WTC11 (cell line): ENCODE data around the gene NRXN3. TPM values are rescaled to one million over a fixed set of nuclear protein-coding genes. Genes with fewer than 3 reads are reported as not detected.

Experiments used
- ATAC-seq: fragments of 200-7000 bp; cut with Tn5 transposase; 2 replicates; pipeline ENCODE4 v1.10.0; 2021; ENCODE audit warnings: mild to moderate bottlenecking, moderate library complexity
- CTCF ChIA-PET: fragments of 300-600 bp; sonication (Branson Sonifier 250); formaldehyde crosslinking; loops from one replicate; lab custom pipeline; 2021; ENCODE audit warnings: antibody characterized with exemption; lab: Charles Lee
- POLR2A ChIA-PET: fragments of 350-600 bp; sonication (Branson Sonifier 250); formaldehyde crosslinking; loops from one replicate; lab custom pipeline; 2021; ENCODE audit warnings: antibody characterized with exemption; lab: Charles Lee
- DNase-seq: peaks from one replicate; pipeline ENCODE4 v3.0.0; 2021; ENCODE audit warnings: low spot score
- H3K27ac Mint-ChIP-seq: 2 replicates; pipeline ENCODE4 v1.8.0; 2021; ENCODE audit warnings: mixed read lengths
- H3K27me3 Mint-ChIP-seq: 2 replicates; pipeline ENCODE4 v1.8.0; 2021; ENCODE audit warnings: low read depth, mild to moderate bottlenecking, moderate library complexity, mixed read lengths
- H3K36me3 Mint-ChIP-seq: 2 replicates; pipeline ENCODE4 v1.8.0; 2021; ENCODE audit warnings: mixed read lengths
- H3K4me1 Mint-ChIP-seq: 2 replicates; pipeline ENCODE4 v1.8.0; 2022; ENCODE audit warnings: mixed read lengths
- H3K4me3 Mint-ChIP-seq: 2 replicates; pipeline ENCODE4 v1.8.0; 2021; ENCODE audit warnings: mild to moderate bottlenecking, moderate library complexity, mixed read lengths
- H3K9me3 Mint-ChIP-seq: 2 replicates; pipeline ENCODE4 v1.8.0; 2021; ENCODE audit warnings: mixed read lengths
- ARID4B ChIP-seq: sonication (generic); formaldehyde crosslinking; IDR thresholded peaks from 2 replicates; pipeline ENCODE4 v1.8.0; 2023; ENCODE audit warnings: missing genetic modification reagents, mild to moderate bottlenecking, borderline replicate concordance
- ATF2 ChIP-seq: sonication (generic); formaldehyde crosslinking; IDR thresholded peaks from 2 replicates; pipeline ENCODE4 v1.8.1; 2022; ENCODE audit warnings: low read depth, missing genetic modification reagents, borderline replicate concordance
- ATF3 ChIP-seq: sonication (generic); formaldehyde crosslinking; conservative IDR thresholded peaks from 2 replicates; pipeline ENCODE4 v1.8.1; 2022; ENCODE audit warnings: mild to moderate bottlenecking, missing genetic modification reagents
- E2F1 ChIP-seq: sonication (generic); formaldehyde crosslinking; IDR thresholded peaks from 2 replicates; pipeline ENCODE4 v1.8.0; 2022; ENCODE audit warnings: mild to moderate bottlenecking, missing genetic modification reagents
- E2F4 ChIP-seq: sonication (generic); formaldehyde crosslinking; IDR thresholded peaks from 2 replicates; pipeline ENCODE4 v1.8.1; 2022; ENCODE audit warnings: low read depth, mild to moderate bottlenecking, moderate library complexity, missing genetic modification reagents, borderline replicate concordance
- ELF4 ChIP-seq: sonication (generic); formaldehyde crosslinking; IDR thresholded peaks from 2 replicates; pipeline ENCODE4 v1.8.1; 2022; ENCODE audit warnings: low read depth, mild to moderate bottlenecking, moderate library complexity, missing genetic modification reagents
- ESRRA ChIP-seq: sonication (generic); formaldehyde crosslinking; IDR thresholded peaks from 2 replicates; pipeline ENCODE4 v1.8.1; 2022; ENCODE audit warnings: mild to moderate bottlenecking, missing genetic modification reagents, borderline replicate concordance
- GRHL2 ChIP-seq: fragments of 250-450 bp; sonication (Bioruptor Pico); IDR thresholded peaks from 2 replicates; pipeline ENCODE4 v1.8.0; 2022; ENCODE audit warnings: mild to moderate bottlenecking, moderate library complexity; ENCODE audit not compliant: insufficient replicate concordance, severe bottlenecking
- HMGXB4 ChIP-seq: sonication (generic); formaldehyde crosslinking; IDR thresholded peaks from 2 replicates; pipeline ENCODE4 v1.8.1; 2023; ENCODE audit warnings: mild to moderate bottlenecking, moderate library complexity, missing genetic modification reagents
- JAZF1 ChIP-seq: fragments of 250-450 bp; sonication (Bioruptor Pico); IDR thresholded peaks from 2 replicates; pipeline ENCODE4 v1.9.0; 2021; ENCODE audit warnings: moderate library complexity, mild to moderate bottlenecking, inconsistent platforms
- MAX ChIP-seq: sonication (generic); formaldehyde crosslinking; IDR thresholded peaks from 2 replicates; pipeline ENCODE4 v1.8.0; 2022; ENCODE audit warnings: mild to moderate bottlenecking, missing genetic modification reagents
- MXD4 ChIP-seq: fragments of 250-450 bp; sonication (Bioruptor Pico); IDR thresholded peaks from 2 replicates; pipeline ENCODE4 v1.8.0; 2021; ENCODE audit warnings: mild to moderate bottlenecking, moderate library complexity, borderline replicate concordance
- NFE2L1 ChIP-seq: sonication (generic); formaldehyde crosslinking; IDR thresholded peaks from 2 replicates; pipeline ENCODE4 v1.8.1; 2023; ENCODE audit warnings: missing genetic modification reagents
- NR1H2 ChIP-seq: sonication (generic); formaldehyde crosslinking; IDR thresholded peaks from 2 replicates; pipeline ENCODE4 v1.9.0; 2021; ENCODE audit warnings: mild to moderate bottlenecking, moderate library complexity, missing genetic modification reagents
- RELA ChIP-seq: sonication (generic); formaldehyde crosslinking; IDR thresholded peaks from 2 replicates; pipeline ENCODE4 v1.8.1; 2022; ENCODE audit warnings: missing genetic modification reagents, mild to moderate bottlenecking, borderline replicate concordance
- RORB ChIP-seq: fragments of 250-450 bp; sonication (Bioruptor Pico); IDR thresholded peaks from 2 replicates; pipeline ENCODE4 v1.9.0; 2021; ENCODE audit warnings: mild to moderate bottlenecking
- SOX15 ChIP-seq: fragments of 250-450 bp; sonication (Bioruptor Pico); IDR thresholded peaks from 2 replicates; pipeline ENCODE4 v1.9.0; 2021; ENCODE audit warnings: mild to moderate bottlenecking
- TEAD1 ChIP-seq: sonication (generic); formaldehyde crosslinking; IDR thresholded peaks from 2 replicates; pipeline ENCODE4 v1.8.0; 2022; ENCODE audit warnings: mild to moderate bottlenecking, missing genetic modification reagents
- ZNF263 ChIP-seq: sonication (generic); formaldehyde crosslinking; IDR thresholded peaks from 2 replicates; pipeline ENCODE4 v1.8.1; 2022; ENCODE audit warnings: low read depth, mild to moderate bottlenecking, moderate library complexity, missing genetic modification reagents
- ZNF416 ChIP-seq: fragments of 250-450 bp; sonication (Bioruptor Pico); IDR thresholded peaks from 2 replicates; pipeline ENCODE4 v1.9.0; 2021; ENCODE audit warnings: mild to moderate bottlenecking, inconsistent platforms
- ZNF423 ChIP-seq: fragments of 250-450 bp; sonication (Bioruptor Pico); IDR thresholded peaks from 2 replicates; pipeline ENCODE4 v2.1.2; 2022; ENCODE audit warnings: mild to moderate bottlenecking, moderate library complexity
- ZNF425 ChIP-seq: fragments of 250-450 bp; sonication (Bioruptor Pico); conservative IDR thresholded peaks from 2 replicates; pipeline ENCODE4 v1.9.0; 2021; ENCODE audit warnings: mild to moderate bottlenecking
- total RNA-seq: library from RNA; stranded (reverse); gene quantifications from 3 replicates; pipeline ENCODE4 v1.2.3, GENCODE V29; 2021

Gene NRXN3
- total RNA-seq, 1 experiment from 2014 or later, result 3.0 TPM

GRCh38 chr14:79583738-79584408 is 1413.7 kb downstream of the NRXN3 start:
- TF ChIP-seq RORB (CRISPR knock-in tag) (no peak), MAX (CRISPR knock-in tag) (no peak), TEAD1 (CRISPR knock-in tag) (no peak), ELF4 (CRISPR knock-in tag) (no peak), GRHL2 (CRISPR knock-in tag) (no peak), ZNF263 (CRISPR knock-in tag) (no peak)
- Mint-ChIP-seq H3K27ac (no peak overlapping the region), H3K4me3 (no peak overlapping the region), H3K36me3 (peaks cover 5% of the 10 kb centered on the region), H3K4me1 (peaks cover 20% of the 10 kb centered on the region), H3K27me3 (no peaks in the 10 kb centered on the region), H3K9me3 (peaks cover 29% of the 10 kb centered on the region)
- DNase-seq, result no peak
- ATAC-seq, result no peak
- ChIA-PET CTCF (no interaction called here), POLR2A (no interaction called here)

- Mint-ChIP-seq H3K4me1 (peaks cover 20% of the 10 kb centered on the region), H3K9me3 (peaks cover 29% of the 10 kb centered on the region)
- POLR2A ChIA-PET, result no interaction called here
- TF ChIP-seq SOX15 (CRISPR knock-in tag), result no peak
- TF ChIP-seq ATF2, result no peak
- no peak for TF ChIP-seq ZNF425 (CRISPR knock-in tag)
- no peak for TF ChIP-seq ARID4B (CRISPR knock-in tag)
- no peak for TF ChIP-seq ATF3
- no peak for TF ChIP-seq NR1H2 (CRISPR knock-in tag)
- TF ChIP-seq ESRRA, result no peak
- TF ChIP-seq HMGXB4 (CRISPR knock-in tag), result no peak
- no peak for TF ChIP-seq ZNF423 (CRISPR knock-in tag)
- no peak for TF ChIP-seq RELA (CRISPR knock-in tag)
- no peak for TF ChIP-seq MXD4 (CRISPR knock-in tag)
- TF ChIP-seq E2F4 (CRISPR knock-in tag), result no peak
- TF ChIP-seq E2F1, result no peak
- TF ChIP-seq JAZF1, result no peak
- TF ChIP-seq ZNF416, result no peak
- TF ChIP-seq NFE2L1 (CRISPR knock-in tag), result no peak
Observed at GRCh38 chr14:79584679-79585078, 1414.5 kb downstream of the NRXN3 start.

More at GRCh38 chr14:79584679-79585078, 1414.5 kb downstream of the NRXN3 start:
- H3K27ac Mint-ChIP-seq, result no peak overlapping the region
- ATAC-seq (peak; percentile 48; the same call in 1 of the 2 replicates), DNase-seq (no peak)
- CTCF ChIA-PET, result no interaction called here
- peaks cover 8% of the 10 kb centered on the region for H3K36me3 Mint-ChIP-seq
- H3K27me3 Mint-ChIP-seq, result no peaks in the 10 kb centered on the region
- H3K4me3 Mint-ChIP-seq, result no peak overlapping the region
